Nephron (organoid): ENCODE measurements around the gene TMEM238L.

Experiments
- H3K27ac Mint-ChIP-seq, 3 experiments: 2 replicates each; pipeline ENCODE4 v1.8.0; 2020; ENCODE audit warnings: mixed read lengths in 3 of 3, mild to moderate bottlenecking in 2 of 3, moderate library complexity in 1 of 3
- H3K27me3 Mint-ChIP-seq: 2 replicates; pipeline ENCODE4 v1.8.0; 2021; ENCODE audit warnings: low read depth, mild to moderate bottlenecking, moderate library complexity, mixed read lengths
- H3K36me3 Mint-ChIP-seq: 2 replicates; pipeline ENCODE4 v1.8.0; 2020; ENCODE audit warnings: low read depth, mixed read lengths
- H3K4me1 Mint-ChIP-seq: 2 replicates; pipeline ENCODE4 v1.8.0; 2020; ENCODE audit warnings: mixed read lengths
- H3K4me3 Mint-ChIP-seq, 3 experiments: 2 replicates each; pipeline ENCODE4 v1.8.0; 2020; ENCODE audit warnings: mild to moderate bottlenecking in 3 of 3, mixed read lengths in 3 of 3, moderate library complexity in 2 of 3
- H3K9me3 Mint-ChIP-seq: 2 replicates; pipeline ENCODE4 v1.8.0; 2020; ENCODE audit warnings: mixed read lengths
- TF ChIP-seq, protein P1 (sequence below), 3 experiments: fragments of 200-600 bp; sonication (generic); IDR thresholded peaks; one replicate each; pipeline ENCODE4 v1.5.0; 2021; ENCODE audit warnings: antibody characterized with exemption in 3 of 3; ENCODE audit not compliant: unreplicated experiment in 3 of 3

Gene TMEM238L

DNA sequence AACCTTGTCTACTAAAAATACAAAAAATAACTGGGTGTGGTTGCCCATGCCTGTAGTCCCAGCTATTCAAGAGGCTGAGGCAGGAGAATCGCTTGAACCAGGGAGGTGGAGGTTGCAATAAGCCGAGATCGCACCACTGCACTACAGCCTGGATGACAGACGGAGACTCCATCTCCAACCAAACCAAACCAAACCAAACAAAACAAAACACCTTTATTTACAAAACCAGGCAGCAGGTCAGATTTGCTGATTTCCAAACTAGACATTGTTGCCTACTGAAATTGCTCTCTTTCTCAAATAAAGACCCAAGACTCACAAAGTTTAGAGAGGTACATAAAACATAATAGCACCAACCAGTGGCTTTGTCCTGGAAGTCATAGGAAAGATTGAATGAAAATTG is 5.7 kb upstream of the TMEM238L start:
- TF ChIP-seq, protein P1, sequence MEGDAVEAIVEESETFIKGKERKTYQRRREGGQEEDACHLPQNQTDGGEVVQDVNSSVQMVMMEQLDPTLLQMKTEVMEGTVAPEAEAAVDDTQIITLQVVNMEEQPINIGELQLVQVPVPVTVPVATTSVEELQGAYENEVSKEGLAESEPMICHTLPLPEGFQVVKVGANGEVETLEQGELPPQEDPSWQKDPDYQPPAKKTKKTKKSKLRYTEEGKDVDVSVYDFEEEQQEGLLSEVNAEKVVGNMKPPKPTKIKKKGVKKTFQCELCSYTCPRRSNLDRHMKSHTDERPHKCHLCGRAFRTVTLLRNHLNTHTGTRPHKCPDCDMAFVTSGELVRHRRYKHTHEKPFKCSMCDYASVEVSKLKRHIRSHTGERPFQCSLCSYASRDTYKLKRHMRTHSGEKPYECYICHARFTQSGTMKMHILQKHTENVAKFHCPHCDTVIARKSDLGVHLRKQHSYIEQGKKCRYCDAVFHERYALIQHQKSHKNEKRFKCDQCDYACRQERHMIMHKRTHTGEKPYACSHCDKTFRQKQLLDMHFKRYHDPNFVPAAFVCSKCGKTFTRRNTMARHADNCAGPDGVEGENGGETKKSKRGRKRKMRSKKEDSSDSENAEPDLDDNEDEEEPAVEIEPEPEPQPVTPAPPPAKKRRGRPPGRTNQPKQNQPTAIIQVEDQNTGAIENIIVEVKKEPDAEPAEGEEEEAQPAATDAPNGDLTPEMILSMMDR (IDR thresholded peaks at IDR 0.05; ENCODE audit: unreplicated experiment in 3 of 3): no peak
- Mint-ChIP-seq H3K27ac (no peak overlapping the region), H3K4me1 (peaks cover 7% of the 10 kb centered on the region)

DNA sequence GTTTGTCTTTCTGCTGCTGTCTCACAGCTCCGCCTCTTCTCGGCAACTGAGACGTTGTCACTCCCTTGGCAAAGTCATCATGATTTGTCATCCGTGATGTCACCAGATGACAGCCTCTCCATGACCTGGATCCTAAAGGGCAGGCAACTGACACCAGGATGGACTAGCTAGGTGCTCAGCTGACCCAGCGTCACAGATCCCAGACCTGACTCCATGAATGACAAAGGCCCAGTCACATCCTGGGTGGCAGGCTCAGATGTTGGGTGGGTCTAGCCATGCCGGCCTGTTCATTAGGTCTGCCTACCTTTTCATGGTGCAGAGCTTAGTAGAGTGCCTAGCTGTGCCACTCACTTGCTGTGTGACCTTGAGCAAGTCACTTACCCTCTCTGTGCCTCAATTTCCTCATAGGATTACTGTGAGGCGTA is 3.8 kb upstream of the TMEM238L start:
- H3K27ac Mint-ChIP-seq: no peak overlapping the region
- TF ChIP-seq, protein P1 (IDR thresholded peaks at IDR 0.05; ENCODE audit: unreplicated experiment in 3 of 3): no peak

More for the DNA sequence above, 5.7 kb upstream of the TMEM238L start:
- H3K9me3 Mint-ChIP-seq: no peaks in the 10 kb centered on the region
- no peak overlapping the region for H3K4me3 Mint-ChIP-seq
- no peaks in the 10 kb centered on the region for H3K36me3 Mint-ChIP-seq
- peaks cover 14% of the 10 kb centered on the region for H3K27me3 Mint-ChIP-seq

DNA sequence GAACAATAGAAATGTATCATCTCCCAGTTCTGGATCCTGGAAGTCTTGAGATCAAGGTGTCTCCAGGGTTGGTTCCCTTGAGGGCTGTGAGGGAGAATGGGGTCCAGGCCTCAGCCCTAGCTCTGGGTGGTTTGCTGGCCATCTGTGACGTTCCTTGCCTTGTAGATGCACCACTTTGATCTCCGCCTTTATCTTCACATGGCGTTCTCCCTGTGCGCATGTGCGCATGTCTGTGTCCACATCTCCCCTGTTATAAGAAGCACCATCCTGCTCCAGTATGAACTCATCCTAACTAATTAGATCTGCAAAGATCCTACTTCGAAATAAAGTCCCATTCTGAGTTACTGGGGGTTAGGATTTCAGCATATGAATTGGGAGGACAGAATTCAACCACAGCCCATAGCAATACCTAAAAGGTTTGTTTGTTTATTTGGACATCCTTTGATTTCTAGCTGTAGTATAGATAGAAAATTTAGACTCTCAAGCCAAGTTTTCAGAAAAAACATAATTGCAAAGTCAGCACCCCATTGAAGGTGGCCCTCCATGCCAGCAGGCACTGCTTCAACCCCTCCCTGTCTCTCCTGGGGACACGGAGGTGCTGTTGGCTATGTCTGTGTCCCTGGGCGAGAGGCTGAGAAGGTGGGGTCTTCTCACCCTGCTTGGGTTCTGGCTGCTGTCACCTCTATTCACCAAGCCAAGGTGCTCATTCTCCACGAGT is 2.8 kb upstream of the TMEM238L start:
- TF ChIP-seq, protein P1 (IDR thresholded peaks at IDR 0.05; ENCODE audit: unreplicated experiment in 3 of 3): no peak
- H3K27me3 Mint-ChIP-seq: peaks cover 20% of the 10 kb centered on the region
- H3K4me3 Mint-ChIP-seq: no peak overlapping the region
- no peaks in the 10 kb centered on the region for H3K36me3 Mint-ChIP-seq
- H3K27ac Mint-ChIP-seq: no peak overlapping the region
- no peaks in the 10 kb centered on the region for H3K9me3 Mint-ChIP-seq
- peaks cover 6% of the 10 kb centered on the region for H3K4me1 Mint-ChIP-seq

More for the DNA sequence above, 3.8 kb upstream of the TMEM238L start:
- Mint-ChIP-seq H3K4me3 (no peak overlapping the region), H3K4me1 (peaks cover 6% of the 10 kb centered on the region), H3K9me3 (no peaks in the 10 kb centered on the region), H3K27me3 (peaks cover 20% of the 10 kb centered on the region), H3K36me3 (no peaks in the 10 kb centered on the region)

DNA sequence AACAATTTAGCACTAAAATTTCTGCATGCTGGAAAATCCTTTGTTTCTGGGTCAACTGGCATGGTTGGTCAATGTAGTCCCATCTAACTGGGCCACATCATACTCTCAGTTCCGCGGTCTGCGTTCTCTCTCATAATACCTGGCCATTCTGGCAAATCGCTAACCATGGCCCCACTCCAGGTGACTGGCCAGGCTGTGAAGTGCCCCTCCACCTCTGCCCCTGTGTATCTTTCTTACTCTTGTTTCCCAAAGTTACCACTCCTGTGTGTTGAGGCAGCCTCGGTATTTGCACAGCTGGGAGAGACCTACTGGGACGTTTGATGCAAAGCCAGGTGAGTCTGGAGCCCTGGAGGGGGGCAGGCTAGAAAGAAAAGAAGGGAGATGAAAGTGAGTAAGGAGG is 2.0 kb upstream of the TMEM238L start:
- no peak overlapping the region for H3K4me3 Mint-ChIP-seq
- H3K27me3 Mint-ChIP-seq: peaks cover 20% of the 10 kb centered on the region
- H3K36me3 Mint-ChIP-seq: no peaks in the 10 kb centered on the region
- peaks cover 6% of the 10 kb centered on the region for H3K4me1 Mint-ChIP-seq
- H3K27ac Mint-ChIP-seq: no peak overlapping the region
- H3K9me3 Mint-ChIP-seq: no peaks in the 10 kb centered on the region
- TF ChIP-seq, protein P1 (IDR thresholded peaks at IDR 0.05; ENCODE audit: unreplicated experiment in 3 of 3): no peak

DNA sequence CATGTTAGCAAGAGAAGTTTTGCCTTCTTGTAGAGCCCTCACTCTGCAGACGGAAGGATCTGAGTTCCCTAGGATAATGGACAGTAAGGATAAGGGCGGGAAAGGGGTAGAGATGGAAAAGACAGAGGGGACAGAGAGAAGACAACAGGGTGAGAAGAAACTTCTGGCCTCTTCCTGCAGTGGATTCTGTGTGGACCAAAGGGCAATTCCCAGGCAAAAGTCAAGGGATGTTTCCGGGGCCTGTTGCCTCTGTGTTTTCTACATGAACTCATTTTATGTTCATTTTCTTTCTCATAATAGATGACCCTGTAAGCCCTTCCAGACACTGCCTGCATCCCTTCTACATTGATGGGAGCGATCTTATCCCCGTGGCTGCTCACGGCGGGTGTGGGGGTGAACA is 647 bp upstream of the TMEM238L start:
- TF ChIP-seq, protein P1 (IDR thresholded peaks at IDR 0.05; ENCODE audit: unreplicated experiment in 3 of 3): no peak
- Mint-ChIP-seq H3K27me3 (peaks cover 20% of the 10 kb centered on the region), H3K36me3 (no peaks in the 10 kb centered on the region), H3K4me1 (peaks cover 6% of the 10 kb centered on the region), H3K4me3 (no peak overlapping the region), H3K9me3 (no peaks in the 10 kb centered on the region), H3K27ac (no peak overlapping the region)

DNA sequence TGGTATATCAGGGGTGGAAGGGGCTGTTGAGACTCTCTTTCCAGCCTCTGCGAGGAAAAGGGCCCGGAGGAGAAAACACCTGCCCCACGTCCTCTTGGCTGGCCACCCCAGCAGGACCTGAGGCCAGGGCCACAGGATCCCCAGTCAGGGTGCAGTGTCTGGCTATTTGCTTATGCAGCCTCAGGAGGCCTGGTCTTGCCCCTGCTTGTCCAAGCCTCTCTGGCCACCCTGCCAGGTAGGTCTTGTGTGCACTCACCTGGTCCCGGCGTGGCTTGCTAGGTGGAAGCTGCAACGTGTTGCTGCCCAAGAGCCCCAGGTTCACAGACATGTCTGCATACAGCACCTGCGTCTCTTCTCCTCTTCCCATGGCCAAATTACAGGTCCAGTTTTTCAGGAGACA is 549 bp downstream of the TMEM238L start:
- Mint-ChIP-seq H3K4me1 (peaks cover 6% of the 10 kb centered on the region), H3K4me3 (no peak overlapping the region), H3K27me3 (peaks cover 9% of the 10 kb centered on the region), H3K9me3 (no peaks in the 10 kb centered on the region), H3K27ac (no peak overlapping the region), H3K36me3 (no peaks in the 10 kb centered on the region)
- TF ChIP-seq, protein P1 (IDR thresholded peaks at IDR 0.05; ENCODE audit: unreplicated experiment in 3 of 3): no peak
